HepG2 (cell line): Measurements from ENCODE around the gene LDLRAD3.

Experiments
- CEBPB ChIP-seq: IDR thresholded peaks from 2 replicates; pipeline ENCODE4 v1.6.1; 2011; ENCODE audit warnings: low read depth, low read length, improper control_type of control experiment, borderline replicate concordance
- CREM ChIP-seq, 2 experiments: sonication (generic) in 1 of 2; formaldehyde crosslinking in 1 of 2; IDR thresholded peaks; 2 replicates each; pipeline versions ENCODE4 v1.4.0 to v1.6.1; 2016 to 2020; ENCODE audit warnings: antibody characterized with exemption in 1 of 2, mild to moderate bottlenecking in 1 of 2, missing genetic modification reagents in 1 of 2
- PHF21A ChIP-seq: sonication (generic); formaldehyde crosslinking; IDR thresholded peaks from 2 replicates; pipeline ENCODE4 v1.5.0; 2020; ENCODE audit warnings: mild to moderate bottlenecking, missing genetic modification reagents
- POLR2A ChIP-seq, 2 experiments: IDR thresholded peaks; 2 replicates each; pipeline ENCODE4 v1.6.1; 2011; ENCODE audit warnings: low read depth in 2 of 2, low read length in 2 of 2, mild to moderate bottlenecking in 1 of 2, moderate library complexity in 1 of 2; ENCODE audit not compliant: insufficient read depth in 1 of 2
- RAD21 ChIP-seq: fragments of 450-650 bp; formaldehyde crosslinking; IDR thresholded peaks from 2 replicates; pipeline ENCODE4 v1.5.0; 2020; ENCODE audit warnings: mild to moderate bottlenecking
- REST ChIP-seq, 2 experiments: IDR thresholded peaks; 2 replicates each; pipeline ENCODE4 v1.6.1; 2011 to 2012; ENCODE audit warnings: low read length in 2 of 2, borderline replicate concordance in 1 of 2, low read depth in 1 of 2, mild to moderate bottlenecking in 1 of 2, moderate library complexity in 1 of 2
- SIX4 ChIP-seq: sonication (generic); formaldehyde crosslinking; IDR thresholded peaks from 2 replicates; pipeline ENCODE4 v1.4.0; 2020; ENCODE audit warnings: missing genetic modification reagents
- ZBTB21 ChIP-seq: sonication (generic); formaldehyde crosslinking; IDR thresholded peaks from 2 replicates; pipeline ENCODE4 v1.4.0; 2020; ENCODE audit warnings: missing genetic modification reagents
- ZFP41 ChIP-seq: sonication (generic); formaldehyde crosslinking; IDR thresholded peaks from 2 replicates; pipeline ENCODE4 v1.4.0; 2020; ENCODE audit warnings: mild to moderate bottlenecking, missing genetic modification reagents, borderline replicate concordance
- ZNF841 ChIP-seq: sonication (generic); formaldehyde crosslinking; IDR thresholded peaks from 2 replicates; pipeline ENCODE4 v1.8.1; 2023; ENCODE audit warnings: missing genetic modification reagents, borderline replicate concordance
- TF ChIP-seq, protein P1 (sequence below), 2 experiments: sonication (generic) in 1 of 2; formaldehyde crosslinking in 1 of 2; IDR thresholded peaks; 2 replicates each; pipeline versions ENCODE4 v1.5.1 to v1.6.1; 2011 to 2020; ENCODE audit warnings: borderline replicate concordance in 1 of 2, low read depth in 1 of 2, low read length in 1 of 2, mild to moderate bottlenecking in 1 of 2, missing genetic modification reagents in 1 of 2, moderate library complexity in 1 of 2

- TF ChIP-seq ZFP41 (CRISPR knock-in tag) (no peak), REST (IDR thresholded peaks at IDR 0.05; ENCODE audit: borderline replicate concordance in 1 of 2, low read depth in 1 of 2, low read length in 2 of 2) (no peak), PHF21A (no peak), ZNF841 (CRISPR knock-in tag) (no peak), RAD21 (no peak), CREM (IDR thresholded peaks at IDR 0.05) (no peak), CREM (CRISPR knock-in tag; IDR thresholded peaks at IDR 0.05) (no peak), POLR2A (IDR thresholded peaks at IDR 0.05; ENCODE audit: insufficient read depth in 1 of 2, low read depth in 2 of 2, low read length in 2 of 2) (no peak), SIX4 (CRISPR knock-in tag) (no peak), CEBPB (no peak), ZBTB21 (CRISPR knock-in tag) (no peak)
- TF ChIP-seq, protein P1, sequence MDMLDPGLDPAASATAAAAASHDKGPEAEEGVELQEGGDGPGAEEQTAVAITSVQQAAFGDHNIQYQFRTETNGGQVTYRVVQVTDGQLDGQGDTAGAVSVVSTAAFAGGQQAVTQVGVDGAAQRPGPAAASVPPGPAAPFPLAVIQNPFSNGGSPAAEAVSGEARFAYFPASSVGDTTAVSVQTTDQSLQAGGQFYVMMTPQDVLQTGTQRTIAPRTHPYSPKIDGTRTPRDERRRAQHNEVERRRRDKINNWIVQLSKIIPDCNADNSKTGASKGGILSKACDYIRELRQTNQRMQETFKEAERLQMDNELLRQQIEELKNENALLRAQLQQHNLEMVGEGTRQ (IDR thresholded peaks at IDR 0.05; ENCODE audit: low read depth, low read length), result no peak
- TF ChIP-seq, protein P1 (CRISPR knock-in tag; IDR thresholded peaks at IDR 0.05; ENCODE audit: borderline replicate concordance), result no peak
Measured at GRCh38 chr11:36214480-36214879, 270.6 kb downstream of the LDLRAD3 start.
